ENCODE data around the gene TADA2A. TPM values are rescaled to one million over a fixed set of nuclear protein-coding genes. Genes with fewer than 3 reads are reported as not detected.

Gene TADA2A
- total RNA-seq, 1 experiment from 2014 or later = 17.5 TPM

DNA sequence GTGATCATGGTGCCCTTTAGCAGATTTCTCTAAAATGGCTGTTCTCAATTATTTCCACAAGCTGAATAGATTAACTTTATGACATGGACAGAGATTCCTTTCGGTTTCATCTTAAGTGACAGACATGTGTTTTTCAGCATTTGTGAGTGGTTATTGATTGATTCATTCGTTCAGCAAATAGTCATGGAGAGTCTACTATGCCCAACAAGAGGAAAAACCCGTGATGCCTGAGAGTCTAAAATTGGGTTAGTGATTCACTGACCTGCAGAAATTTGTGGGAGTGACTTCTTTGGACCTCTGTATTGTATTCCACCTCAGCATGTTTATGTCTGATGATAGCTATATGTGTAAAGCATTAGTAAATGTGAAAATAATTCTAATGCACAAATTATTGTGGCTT, 55.0 kb downstream of the TADA2A start:
- DNase-seq (ENCODE audit: low read depth) = no peak

DNA sequence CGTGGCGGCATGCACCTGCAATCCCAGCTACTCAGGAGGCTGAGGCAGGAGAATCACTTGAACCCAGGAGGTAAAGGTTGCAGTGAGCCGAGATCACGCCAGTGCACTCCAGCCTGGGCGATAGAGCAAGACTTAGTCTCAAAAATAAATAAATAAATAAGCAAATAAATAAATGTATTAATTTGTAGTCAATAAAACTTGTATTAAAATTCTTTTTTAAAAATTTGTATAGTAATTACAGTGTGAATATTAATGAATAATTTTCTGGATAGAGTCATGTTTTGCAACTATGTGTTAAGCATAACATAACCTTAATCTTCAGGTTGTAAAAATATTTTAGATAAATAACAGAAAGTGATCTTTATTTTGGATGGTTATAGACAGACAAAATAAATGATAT, 55.8 kb downstream of the TADA2A start:
- DNase-seq (ENCODE audit: low read depth) = no peak

DNA sequence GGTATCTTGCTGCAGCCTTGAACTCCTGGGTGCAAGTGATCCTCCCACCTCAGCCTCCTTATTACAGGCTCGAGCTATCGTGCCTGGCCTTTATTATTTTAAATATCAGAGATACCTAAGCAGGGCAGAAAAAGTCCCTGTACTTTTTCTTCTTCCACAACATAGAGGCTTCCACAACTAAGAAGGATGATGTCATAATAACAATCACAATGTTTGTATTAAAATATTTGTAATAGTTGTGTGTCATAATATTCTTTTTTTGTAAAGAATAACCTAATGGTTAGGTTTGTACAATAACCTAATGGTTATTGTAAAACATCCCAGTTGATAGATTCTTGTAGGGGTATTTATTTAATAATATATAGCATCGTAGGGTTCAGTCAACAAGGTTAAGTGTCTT, 56.4 kb downstream of the TADA2A start:
- no peak for DNase-seq (ENCODE audit: low read depth)

DNA sequence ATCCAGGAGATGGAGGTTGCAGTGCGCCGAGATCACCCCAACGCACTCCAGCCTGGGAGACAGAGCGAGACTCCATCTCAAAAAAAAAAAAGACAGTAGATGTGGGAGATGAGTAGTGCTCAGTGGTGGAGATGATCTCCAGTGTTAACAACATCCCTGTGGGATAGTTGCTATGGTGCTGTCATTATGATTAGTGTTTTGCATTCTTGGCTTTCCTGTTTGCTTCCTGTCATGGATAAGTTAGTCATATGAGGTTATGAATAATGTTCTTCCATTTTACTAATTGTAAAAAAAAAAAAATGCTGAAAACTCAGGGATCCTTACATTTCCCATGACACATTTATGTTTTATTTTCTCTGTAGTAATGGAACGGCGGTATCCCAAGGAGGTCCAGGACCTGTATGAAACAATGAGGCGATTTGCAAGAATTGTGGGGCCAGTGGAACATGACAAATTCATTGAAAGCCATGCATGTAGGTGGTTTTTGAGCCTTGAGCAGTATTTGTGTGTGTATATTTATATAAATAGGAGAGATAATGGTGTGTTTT, 58.5 kb downstream of the TADA2A start:
- DNase-seq (ENCODE audit: low read depth) = peak; percentile 73

DNA sequence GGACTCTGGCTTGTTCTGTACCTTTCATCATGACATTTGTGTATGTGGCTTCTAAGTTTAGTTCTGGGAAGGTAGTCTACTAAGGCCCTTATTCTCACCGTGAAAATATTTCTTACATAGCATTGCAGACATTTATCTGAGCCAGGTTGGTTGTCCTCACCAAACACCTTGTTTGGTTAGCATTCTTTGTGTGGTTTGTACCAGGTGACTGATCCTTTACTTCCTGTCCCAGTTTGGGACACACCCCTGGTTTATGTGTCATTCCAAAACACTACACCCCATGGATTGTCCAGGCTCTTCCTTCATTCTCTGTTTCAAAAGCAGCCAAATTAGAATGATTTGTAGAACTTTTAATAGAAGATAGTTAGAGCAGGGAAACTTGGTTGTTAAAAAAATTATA, 59.8 kb downstream of the TADA2A start:
- peak; percentile 46 for DNase-seq (ENCODE audit: low read depth)

DNA sequence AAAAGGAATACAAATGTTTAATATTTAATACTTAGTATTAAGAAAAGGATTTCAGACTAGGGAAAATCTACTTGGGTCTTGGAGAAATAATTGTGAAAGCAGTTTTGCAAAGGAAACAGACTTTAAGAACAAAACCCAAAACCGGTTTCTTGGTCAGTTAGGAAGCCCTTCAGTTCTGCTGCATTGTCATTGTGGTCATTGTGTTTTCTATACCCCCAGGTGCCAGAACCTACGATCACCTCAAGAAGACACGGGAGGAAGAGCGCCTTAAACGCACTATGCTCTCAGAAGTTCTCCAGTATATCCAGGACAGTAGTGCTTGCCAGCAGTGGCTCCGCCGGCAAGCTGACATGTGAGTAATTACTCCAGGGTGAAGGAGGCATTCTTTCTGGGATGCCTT, 63.5 kb downstream of the TADA2A start:
- DNase-seq (ENCODE audit: low read depth) = no peak

DNA sequence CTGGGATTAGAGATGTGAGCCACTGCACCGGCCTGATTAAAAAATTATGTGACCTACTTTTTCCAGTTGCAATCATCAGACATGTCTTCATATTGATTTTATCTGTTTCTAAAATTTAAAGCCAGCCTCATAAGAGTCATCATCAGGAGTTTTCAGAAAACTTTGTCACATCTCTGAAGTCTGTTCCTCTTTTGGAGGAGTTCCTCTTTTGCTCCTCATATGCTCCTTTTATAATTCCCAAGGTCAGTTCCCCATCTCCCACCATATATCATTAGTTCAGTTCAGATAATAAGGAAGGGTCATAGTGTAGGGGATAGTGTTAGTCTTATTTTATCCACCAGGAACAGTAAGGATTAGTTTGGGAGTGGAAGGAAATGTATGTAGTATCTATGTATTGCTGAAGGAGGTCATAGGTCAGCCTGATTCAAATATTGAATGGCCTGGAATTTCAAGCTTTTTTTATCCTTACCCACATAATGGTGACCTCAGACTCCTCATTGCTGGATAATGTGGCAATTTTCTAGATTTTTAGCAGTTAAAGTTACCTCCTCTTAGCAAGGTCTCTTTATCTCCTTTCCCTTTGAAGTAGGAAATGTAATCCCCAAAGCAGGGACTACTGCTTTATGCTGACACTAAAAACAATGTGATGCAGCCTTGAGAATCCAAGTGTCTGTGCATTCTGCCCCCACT, 69.2 kb downstream of the TADA2A start:
- no peak for DNase-seq (ENCODE audit: low read depth)

DNA sequence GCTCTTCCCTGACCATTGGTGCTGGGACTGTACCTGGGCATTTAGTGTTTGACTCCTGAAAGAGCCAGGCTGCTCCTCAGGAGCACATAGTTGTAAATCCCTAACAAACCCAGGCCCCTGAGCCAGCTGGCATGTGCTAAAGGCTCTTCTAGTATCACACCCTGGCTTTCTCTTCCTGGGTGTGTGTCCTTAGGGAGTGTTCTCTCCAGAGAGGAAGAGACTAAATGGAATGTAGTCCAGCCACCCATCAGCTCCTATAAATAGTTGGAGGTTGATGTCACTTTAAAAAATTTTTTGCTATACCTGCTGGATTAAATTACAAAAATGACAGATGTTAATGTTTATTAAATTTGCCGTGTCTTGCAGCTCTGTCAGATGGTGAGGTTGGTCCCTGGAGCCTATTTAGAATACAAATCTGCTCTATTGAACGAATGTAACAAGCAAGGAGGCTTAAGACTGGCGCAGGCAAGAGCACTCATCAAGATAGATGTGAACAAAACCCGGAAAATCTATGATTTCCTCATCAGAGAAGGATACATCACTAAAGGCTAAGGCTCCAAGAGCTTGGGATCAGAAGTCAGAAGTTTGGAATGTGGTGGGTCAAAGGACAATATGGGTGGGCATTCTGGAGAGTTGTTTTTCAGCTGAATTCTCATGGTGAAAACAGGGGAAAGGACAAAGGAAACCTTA, 69.9 kb downstream of the TADA2A start:
- peak; percentile 8 for DNase-seq (ENCODE audit: low read depth)

DNA sequence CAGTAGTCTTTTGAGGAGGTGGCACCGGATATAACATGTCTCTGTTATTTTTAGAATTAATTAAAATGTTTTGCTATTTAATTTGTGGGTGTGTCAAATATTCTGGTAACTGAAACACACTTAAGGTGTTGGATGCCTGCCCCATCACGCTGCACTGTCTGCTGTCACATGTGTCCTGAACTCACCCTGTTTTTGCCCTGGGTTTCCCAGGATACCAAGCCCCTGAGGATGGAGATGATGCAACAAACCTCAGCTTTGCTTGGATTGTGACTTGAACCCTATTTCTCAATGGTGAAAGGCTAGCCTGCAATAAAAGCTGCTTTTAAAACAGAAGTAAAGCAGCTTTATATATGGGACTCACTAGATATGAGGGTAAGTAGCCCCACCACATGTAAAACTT, 71.5 kb downstream of the TADA2A start:
- DNase-seq (ENCODE audit: low read depth) = peak; percentile 6

DNA sequence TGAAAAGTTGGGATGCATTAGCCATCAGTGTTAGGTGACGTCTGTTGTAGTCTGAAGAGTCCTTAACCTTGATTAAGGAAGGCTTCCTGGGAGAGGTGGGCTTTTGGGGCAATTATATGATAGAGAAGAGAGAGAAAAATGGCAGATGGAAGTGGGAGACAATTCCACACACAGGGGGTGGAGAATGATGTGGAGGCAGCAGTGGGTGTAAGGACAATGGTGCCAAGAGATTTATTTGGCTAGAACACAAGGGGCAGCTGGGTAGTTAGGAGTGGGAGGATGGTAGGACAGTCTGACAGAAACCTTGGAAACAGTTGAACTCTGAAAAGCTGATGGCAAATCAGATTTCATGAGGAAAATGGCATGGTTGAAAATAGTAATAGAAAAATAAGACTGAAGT, 72.3 kb downstream of the TADA2A start:
- no peak for DNase-seq (ENCODE audit: low read depth)

DNA sequence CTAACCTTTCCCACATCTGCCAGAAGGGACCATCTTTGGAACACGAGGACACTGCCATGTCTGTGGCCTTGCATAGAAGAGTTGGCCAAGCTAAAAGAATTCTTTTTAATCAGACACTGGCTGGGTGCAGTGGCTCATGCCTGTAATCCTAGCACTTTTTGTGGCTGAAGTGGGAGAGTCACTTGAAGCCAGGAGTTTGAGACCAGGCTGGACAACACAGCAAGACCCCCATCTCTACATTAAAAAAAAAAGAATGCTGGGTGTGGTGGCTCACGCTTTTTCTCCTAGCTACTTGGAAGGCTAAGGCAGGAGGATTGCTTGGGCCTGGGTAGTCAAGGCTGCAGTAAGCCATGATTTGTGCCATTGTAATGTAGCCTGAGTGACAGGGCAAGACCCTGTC, 73.7 kb downstream of the TADA2A start:
- no peak for DNase-seq (ENCODE audit: low read depth)

DNA sequence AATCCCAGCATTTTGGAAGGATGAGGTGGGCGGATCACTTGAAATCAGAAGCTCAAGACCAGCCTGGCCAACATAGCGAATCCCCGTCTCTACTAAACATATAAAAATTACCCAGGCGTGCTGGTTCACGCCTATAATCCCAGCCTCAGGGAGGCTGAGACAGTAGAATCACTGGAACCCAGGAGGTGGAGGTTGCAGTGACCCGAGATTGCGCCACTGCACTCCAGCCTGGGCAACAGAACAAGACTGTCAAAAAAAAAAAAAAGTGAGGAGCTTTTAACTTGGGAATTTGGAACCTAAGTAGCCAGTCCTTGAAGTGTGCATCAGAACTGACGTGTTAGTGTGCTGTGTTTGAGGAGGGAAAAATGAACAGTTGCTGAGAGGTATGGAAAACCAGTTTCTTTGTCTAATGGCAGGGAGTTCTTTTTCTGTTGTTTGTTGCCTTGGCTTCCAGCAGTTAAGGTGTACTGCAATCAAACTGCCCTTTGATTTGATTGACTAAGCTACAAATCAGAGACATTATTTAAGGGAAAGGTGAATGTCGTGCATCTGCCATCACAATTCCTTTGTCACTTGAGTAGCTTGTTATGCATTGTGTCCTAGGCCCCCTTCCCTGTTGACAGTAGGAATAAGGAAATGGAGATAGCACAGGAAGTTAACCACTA, 74.4 kb downstream of the TADA2A start:
- DNase-seq (ENCODE audit: low read depth) = no peak

DNA sequence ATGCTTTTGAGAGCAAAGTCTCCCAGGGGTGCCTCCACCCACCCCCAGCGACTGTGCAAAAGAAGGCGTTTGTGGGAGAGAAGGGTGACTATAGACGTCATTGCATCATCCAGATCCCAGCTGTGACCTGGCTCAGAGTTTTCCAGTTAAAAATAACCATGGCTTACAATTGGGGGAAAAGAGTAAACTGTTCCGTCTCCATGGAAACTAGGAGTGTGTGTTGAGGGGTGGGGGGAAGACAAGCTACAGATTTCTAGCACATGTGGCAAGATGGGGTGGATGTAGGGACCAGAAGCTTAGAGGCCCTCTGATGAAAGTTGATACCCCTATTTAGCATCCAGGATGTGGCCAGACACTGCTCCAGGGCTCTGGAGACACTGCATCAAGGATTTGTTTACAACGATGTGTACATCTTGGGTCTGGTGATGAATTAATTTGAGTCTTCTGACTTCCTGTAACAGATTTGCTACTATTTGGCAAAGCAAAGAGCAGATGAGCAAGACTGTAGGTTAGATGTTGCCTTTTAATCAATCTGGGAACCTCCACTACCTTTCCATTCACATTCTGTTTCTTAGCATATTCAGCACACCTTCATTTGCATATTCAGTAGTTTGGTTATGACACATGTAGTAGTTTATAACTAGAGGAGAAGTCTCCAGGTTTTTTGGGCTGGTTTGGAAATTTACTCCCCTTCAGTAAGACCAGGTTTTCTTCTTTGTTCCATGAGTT, 76.8 kb downstream of the TADA2A start:
- peak; percentile 83 for DNase-seq (ENCODE audit: low read depth)

DNA sequence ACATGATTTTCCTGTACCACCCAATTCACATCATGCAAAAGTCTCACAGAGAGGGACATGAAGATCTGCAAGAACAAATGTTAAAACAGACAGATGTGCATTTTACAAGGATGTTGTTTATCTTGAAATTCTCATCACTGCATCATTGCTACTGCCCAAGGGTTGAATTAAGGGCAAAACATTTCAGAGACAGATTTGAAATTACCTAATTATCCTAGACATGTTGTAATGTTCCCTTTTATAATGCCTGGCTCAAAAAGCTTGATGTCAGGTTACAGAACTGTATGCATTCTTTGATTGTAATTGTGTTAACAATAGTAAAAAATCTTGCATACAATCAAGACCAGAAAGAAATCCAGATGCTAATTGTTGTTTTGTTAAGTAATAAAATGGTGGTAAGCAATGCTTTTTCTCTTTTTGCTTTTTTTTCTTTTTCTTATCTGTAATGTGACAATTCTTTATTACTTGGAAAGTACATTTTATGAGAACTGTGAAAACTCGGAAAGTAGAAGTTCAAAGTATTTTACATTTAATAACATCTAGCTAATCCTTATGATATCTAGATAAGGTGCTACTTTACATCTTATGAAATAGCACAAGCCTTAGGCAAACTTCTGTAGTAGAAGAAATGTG, 79.4 kb downstream of the TADA2A start:
- no peak for DNase-seq (ENCODE audit: low read depth)

DNA sequence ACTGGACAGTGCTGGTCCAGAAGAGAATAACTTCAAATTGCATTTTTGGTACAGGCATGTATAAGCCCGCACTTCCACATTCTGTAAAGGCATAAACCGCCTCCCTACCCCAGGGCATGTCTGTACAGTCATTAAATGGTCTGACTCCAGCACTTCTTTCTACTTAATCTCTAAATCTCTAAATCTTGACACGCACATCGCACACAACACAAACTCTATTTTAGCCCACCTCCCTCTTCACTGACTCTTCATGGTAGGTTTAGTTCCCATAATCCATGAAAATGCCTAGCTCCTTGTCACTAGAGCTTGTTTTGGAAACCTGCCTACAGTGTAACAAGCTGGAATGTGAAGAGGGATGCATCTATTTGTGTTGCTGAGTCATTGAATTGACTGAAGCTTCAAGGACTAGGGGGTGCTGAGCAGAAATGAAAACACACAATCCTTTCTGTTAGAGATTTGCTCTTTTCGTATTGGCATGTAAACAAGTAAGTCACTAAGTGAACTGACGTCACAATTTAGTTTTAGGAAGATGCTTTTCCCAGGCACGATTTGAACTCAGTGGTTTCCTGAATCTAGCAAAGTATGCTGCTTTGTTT, 81.4 kb downstream of the TADA2A start:
- DNase-seq (ENCODE audit: low read depth) = peak; percentile 97

DNA sequence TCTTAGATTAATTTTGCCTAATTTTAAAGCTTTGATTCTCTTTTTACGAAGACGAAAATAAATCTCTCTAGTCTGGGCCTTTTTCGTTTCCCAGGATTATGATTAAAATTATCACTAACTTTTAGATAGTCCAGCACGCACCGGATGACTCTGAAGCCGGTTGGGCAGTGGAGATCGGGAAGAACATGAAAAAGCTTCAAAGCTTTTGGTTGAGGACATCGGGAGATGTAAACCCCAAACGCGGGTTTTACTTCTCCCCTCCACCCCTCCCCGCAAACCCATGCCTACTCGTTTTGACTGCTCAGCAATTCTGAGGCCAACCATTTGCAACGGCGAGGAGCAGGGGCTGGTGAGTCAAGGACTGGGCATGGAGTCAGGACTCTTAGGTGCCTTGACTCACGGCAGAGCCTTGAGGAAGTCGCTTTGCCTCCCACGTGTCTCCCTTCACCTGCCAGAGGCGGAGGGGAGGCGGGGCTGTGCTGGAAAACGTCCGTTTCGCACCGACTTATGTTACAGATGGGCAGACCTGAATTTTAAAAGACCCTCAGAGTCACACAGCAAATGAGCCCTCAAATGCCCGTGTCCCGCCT, 82.0 kb downstream of the TADA2A start:
- DNase-seq (ENCODE audit: low read depth) = peak; percentile 98

DNA sequence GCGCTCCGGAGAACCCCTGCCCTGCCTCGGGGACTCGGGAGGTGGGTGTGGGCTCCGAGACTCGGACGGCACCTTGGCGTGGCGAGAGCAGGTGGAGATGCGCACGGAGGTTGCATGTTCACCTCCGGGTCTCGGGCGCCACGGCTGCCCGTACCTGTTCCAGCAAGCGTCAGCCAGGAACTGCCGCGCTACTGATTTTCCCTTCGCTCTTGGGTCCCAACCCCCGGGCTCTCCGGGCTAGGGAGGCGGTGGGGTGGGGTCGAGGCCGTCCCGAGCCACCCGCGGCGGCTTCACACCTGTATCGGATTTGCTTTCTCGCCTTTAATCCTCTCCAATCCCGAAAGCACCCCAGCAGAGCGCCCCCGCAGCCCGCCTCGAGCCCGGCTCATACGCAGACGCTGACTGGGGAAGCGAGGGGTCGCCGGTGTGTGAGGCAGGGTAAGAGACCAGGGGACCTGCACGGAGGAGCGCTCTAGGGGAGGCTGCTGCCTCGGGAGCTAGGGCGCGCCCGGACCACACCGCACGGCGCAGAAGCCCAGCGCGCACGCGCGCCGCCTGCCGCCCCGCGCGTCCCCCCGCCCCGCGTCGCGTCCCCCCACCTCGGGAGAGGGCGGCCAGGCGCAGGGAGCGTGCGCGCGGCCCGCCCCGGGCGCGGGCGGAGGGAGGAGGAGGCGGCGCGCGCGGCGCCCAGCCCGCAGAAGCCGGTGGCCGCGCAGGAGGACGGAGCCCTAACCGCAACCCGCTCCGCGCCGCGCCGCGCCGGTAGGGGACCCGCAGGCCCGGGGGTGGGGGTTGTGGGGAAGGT, 82.7 kb downstream of the TADA2A start, which contains the start of gene DUSP14:
TSS of gene DUSP14 (plus strand) at position 695 of the 805 bp plus-strand sequence. CDS start 22,382 bp downstream, outside the sequence.
- DNase-seq (ENCODE audit: low read depth) = peak; percentile 78

DNA sequence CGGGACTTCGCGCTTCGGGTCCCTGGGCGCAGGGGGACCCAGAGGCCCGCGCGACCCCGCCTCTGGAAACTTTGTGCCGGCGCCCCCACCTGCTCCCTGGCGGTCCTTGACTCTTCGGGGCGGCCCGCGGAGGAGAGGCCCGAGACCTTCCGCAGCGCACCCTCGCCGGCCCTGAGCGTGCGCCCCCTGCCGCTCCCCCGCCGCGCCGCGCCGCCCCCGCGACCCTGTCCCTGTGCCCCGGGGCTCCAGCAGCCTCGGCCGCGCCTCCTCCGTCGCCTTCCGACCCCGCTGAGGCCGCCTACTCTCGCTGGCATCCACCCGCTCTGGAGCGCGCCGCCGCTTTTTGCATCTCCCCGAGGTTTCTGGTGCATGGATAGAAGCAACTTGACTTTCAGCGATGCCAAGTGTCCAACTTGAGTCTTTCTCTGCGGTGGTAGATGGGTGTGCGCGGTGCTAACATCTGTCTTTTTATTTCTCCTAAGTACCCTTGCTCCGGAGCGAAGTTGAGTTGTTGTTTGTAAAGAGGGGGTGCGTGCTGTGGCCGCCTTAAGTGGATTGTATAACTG, 83.4 kb downstream of the TADA2A start:
- DNase-seq (ENCODE audit: low read depth) = peak; percentile 76

Data from M059J (cell line).